Fibroblast of pulmonary artery (primary cell): Measurements from ENCODE around the gene CHMP1B.

Experiments used
- DNase-seq: peaks from one replicate; pipeline ENCODE4 v3.0.0-alpha.2; 2010; ENCODE audit warnings: low read depth
- H3K4me3 ChIP-seq: replicated peaks from 2 replicates; pipeline ENCODE4 v1.5.1; 2011; ENCODE audit warnings: low read depth, mild to moderate bottlenecking, control low read depth, low read length, moderate library complexity
- TF ChIP-seq, protein P1 (sequence below): IDR thresholded peaks from 2 replicates; pipeline ENCODE4 v1.5.1; 2011; ENCODE audit warnings: mild to moderate bottlenecking, control low read depth, low read length, inconsistent platforms; ENCODE audit errors: missing control alignments

The CHMP1B gene

DNA sequence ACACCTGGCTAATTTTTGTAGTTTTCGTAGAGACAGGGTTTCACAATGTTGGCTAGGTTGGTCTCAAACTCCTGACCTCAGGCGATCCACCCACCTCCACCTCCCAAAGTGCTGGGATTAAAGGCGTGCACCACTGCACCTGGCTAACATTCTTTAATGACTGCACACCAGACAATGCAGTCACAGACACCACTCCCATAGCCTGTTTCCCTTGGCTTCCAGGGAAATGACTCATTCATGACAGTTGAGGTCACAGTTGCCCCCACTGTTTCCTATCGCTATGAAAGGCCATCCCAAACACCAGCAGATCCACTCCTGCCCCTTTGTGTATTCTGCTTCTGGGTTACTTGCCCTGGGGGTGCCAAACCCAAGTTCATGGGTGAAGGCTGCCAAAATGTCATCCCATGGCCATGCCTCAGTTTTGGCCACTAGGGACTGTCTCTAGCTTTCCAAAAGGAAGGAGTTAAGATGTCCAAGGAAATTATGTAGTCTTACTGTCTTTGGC, 8.7 kb downstream of the CHMP1B start:
- TF ChIP-seq, protein P1, sequence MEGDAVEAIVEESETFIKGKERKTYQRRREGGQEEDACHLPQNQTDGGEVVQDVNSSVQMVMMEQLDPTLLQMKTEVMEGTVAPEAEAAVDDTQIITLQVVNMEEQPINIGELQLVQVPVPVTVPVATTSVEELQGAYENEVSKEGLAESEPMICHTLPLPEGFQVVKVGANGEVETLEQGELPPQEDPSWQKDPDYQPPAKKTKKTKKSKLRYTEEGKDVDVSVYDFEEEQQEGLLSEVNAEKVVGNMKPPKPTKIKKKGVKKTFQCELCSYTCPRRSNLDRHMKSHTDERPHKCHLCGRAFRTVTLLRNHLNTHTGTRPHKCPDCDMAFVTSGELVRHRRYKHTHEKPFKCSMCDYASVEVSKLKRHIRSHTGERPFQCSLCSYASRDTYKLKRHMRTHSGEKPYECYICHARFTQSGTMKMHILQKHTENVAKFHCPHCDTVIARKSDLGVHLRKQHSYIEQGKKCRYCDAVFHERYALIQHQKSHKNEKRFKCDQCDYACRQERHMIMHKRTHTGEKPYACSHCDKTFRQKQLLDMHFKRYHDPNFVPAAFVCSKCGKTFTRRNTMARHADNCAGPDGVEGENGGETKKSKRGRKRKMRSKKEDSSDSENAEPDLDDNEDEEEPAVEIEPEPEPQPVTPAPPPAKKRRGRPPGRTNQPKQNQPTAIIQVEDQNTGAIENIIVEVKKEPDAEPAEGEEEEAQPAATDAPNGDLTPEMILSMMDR: peak; percentile 40
- no peak overlapping the region for H3K4me3 ChIP-seq
- DNase-seq: peak; percentile 81

DNA sequence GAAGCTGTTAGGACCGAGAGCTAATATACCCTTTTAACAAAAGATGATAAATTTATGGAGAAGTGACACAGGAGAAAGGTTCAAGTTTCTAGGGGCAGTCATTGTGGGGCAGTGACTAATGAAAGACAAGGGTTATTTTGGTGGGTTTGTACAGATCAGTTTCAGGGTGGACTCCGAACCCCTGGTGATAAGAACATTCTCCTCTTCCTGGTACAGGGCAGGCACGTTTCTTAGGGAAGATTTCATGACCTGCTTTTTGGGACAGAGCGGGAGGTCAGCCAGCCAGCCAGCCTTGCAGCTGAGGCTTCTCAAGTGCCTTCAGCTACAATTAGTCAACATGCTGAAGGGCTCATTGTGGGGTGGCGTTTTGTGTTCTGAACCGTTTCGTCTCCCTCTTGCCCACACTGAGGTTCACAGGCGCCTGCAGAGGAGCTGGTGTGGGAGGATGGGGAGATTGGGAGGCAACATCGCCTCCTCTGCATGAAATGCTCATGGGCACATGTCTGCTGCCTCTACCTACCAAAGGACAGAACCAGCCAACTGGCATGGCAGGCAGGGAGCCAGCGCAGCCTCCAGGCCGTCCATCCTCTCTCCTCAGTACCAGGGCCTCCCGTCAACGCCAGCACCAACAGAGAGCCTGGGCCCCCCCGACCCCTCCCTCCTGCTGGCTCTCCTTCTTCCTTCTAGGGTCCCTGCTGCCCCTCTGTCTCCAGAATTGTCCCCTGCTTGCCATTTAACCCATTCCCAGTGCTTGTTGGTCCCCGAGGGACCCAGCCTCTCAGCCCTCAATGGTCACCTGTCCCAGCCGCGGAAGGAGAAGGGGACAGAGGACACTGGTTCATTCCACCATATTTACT, 9.6 kb downstream of the CHMP1B start:
- no peak overlapping the region for H3K4me3 ChIP-seq
- DNase-seq: no peak
- TF ChIP-seq, protein P1: no peak

DNA sequence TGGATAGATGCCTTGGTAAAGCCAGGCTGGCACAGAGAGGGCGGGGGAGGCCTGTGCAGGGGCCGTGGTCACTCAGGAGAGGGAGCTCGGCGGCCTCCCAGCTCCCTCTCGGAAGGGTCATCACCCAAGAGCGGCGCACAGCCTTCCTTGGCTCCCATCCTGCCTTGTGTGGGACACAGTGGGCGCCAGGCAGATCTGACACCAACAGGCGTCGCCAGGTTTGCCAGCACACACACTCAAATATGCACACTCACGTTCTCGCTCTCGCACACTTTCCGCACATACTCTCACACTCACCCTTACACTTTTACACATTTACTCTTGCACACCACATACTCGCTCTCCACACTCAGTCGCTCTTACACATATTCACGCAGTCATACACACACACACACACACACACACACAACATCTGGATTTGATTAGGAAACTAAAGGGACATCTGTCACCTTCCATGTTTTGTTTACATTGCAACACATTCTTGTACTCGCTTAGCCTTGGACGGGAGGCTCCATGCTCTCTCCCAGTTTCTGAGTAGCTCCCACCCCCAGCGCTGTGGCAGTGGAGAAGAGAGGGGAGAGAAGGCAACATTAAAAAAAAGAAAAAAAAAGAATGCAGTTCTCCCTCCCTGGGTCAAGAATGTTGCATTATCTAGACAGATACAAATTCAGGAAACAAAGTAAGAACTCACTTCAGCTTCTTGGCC, 10.5 kb downstream of the CHMP1B start:
- no peak overlapping the region for H3K4me3 ChIP-seq
- TF ChIP-seq, protein P1: no peak
- peak; percentile 40 for DNase-seq

DNA sequence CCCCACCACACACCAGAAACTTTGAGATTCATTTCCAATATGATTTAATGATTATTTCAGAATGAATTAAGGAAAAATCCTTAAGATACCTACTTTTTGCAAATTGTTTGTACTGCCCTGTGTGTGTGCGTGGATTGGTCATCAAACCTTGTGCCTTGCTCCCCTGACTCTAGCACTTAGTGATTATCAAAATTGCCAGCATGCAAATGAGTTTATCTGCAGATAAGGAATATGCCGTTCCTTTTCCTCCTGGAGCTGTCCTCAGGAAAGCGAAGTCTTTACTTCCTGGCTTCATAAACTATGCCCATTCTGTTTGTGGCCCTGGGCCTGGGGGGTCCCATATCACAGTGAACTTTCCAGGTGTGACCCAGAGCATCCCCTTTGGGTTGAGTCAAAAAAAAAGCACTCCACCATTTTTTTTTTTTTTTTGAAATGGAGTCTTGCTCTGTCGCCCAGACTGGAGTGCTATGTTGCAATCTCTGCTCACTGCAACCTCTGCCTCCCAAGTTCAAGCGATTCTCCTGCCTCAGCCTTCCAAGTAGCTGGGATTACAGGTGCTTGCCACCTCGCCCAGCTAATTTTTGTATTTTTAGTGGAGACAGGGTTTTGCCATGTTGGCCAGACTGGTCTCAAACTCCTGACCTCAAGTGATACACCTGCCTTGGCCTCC, 11.4 kb downstream of the CHMP1B start:
- TF ChIP-seq, protein P1: no peak
- no peak overlapping the region for H3K4me3 ChIP-seq
- DNase-seq: no peak

DNA sequence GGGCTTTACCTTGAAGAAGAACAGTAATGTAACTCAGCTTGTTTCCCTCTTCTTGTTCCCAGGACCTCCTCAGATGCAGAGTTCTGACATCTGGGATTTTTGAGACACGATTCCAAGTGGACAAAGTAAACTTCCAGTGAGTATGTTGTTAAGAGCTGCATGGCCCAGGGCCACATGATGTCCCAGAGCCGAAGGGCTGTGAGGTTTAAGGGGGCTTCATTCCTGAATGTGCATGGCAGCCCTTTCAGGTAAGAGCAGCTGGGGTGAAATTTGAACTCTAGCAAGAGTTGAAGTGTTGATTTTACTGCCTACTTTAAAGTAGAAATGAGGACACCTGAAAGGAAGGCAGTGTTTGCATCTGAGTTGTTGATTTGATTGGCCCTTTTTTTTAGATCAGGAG, 13.3 kb downstream of the CHMP1B start:
- H3K4me3 ChIP-seq: no peak overlapping the region
- TF ChIP-seq, protein P1: no peak
- no peak for DNase-seq

DNA sequence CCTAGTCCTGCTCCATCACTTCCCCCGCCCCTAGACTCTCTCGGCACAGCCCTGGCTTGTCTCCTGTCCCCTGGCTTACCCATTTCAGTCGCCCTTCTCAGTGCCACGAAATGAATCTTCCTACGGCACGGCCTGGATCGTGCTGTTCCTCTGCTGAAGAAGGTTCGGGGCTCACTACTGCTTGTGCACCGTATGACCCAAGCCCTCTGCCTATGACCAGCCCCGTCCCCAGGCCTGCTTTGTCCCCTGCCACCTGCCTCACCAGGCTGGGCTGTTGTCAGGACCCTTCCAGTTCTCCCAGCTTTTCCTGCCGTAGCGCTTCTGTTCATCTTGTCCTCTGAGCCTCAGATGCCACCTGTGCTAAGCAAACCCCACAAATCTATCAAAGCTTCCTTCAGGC, 13.9 kb downstream of the CHMP1B start:
- TF ChIP-seq, protein P1: no peak
- no peak for DNase-seq
- no peak overlapping the region for H3K4me3 ChIP-seq
